ENCODE results near the gene TMIGD3.

TMIGD3 gene

DNA sequence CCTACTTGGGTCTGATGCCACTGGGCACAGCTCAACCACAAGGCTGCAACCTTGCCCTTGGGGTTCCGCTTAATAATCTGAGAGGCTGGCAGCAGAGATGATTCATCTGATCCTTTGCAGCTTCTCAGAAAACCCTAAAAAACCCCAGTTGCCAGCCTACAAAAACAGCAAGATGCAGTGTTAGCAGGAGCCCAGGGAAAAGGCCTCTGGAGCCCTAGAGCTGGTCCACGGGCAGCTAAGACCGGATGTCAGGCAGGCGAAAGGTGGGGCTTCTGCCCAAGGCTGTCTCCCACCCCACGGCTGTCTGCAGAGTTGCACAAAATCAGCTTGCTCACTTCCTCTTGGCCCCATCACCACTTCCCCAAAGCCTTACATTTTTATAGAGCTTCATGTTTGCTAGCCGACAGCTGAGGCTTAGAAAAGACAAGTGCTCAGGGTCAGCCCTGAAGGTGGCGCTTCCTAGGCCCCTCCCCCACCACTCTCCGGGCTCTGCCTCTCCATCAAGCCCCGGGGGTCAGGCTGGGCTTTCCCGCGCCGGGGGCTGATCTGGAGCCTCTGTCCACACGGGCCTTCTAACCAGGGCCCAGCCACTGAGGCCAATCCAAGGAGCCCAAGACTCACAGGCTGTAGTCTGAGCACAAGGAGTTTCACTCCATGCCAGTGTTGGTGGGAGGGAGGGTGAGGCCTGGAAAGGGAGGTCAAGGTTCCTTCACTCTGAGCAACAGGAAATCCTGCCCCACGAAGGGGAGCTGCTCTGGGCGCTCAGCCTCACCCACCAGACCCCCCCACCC is 4.2 kb upstream of the TMIGD3 start:
- Histone ChIP-seq H3K27ac (replicated peaks) (peak overlapping the region; percentile 96), H3K27me3 (ENCODE audit: insufficient read depth, poor library complexity, severe bottlenecking) (no peaks in the 10 kb centered on the region), H3K4me3 (replicated peaks; ENCODE audit: insufficient read depth, low read length) (peak overlapping the region; percentile 10)
- peak; percentile 97 to 99 for DNase-seq (ENCODE audit: low read depth in 1 of 2, low spot score in 1 of 2)
- peak; percentile 100 for TF ChIP-seq SPI1 (IDR thresholded peaks at IDR 0.05; ENCODE audit: borderline replicate concordance, low read depth)
- TF ChIP-seq GABPA (IDR thresholded peaks at IDR 0.05; ENCODE audit: low read depth) = peak; percentile 63
- TF ChIP-seq POLR2AphosphoS5 (IDR thresholded peaks at IDR 0.05; ENCODE audit: low read depth) = peak; percentile 71; the same call in 1 of the 2 replicates
- TF ChIP-seq REST (IDR thresholded peaks at IDR 0.05; ENCODE audit: insufficient replicate concordance, low read depth) = no peak
- TF ChIP-seq, protein P1, sequence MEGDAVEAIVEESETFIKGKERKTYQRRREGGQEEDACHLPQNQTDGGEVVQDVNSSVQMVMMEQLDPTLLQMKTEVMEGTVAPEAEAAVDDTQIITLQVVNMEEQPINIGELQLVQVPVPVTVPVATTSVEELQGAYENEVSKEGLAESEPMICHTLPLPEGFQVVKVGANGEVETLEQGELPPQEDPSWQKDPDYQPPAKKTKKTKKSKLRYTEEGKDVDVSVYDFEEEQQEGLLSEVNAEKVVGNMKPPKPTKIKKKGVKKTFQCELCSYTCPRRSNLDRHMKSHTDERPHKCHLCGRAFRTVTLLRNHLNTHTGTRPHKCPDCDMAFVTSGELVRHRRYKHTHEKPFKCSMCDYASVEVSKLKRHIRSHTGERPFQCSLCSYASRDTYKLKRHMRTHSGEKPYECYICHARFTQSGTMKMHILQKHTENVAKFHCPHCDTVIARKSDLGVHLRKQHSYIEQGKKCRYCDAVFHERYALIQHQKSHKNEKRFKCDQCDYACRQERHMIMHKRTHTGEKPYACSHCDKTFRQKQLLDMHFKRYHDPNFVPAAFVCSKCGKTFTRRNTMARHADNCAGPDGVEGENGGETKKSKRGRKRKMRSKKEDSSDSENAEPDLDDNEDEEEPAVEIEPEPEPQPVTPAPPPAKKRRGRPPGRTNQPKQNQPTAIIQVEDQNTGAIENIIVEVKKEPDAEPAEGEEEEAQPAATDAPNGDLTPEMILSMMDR (IDR thresholded peaks at IDR 0.05; ENCODE audit: insufficient read depth, low read length) = no peak

DNA sequence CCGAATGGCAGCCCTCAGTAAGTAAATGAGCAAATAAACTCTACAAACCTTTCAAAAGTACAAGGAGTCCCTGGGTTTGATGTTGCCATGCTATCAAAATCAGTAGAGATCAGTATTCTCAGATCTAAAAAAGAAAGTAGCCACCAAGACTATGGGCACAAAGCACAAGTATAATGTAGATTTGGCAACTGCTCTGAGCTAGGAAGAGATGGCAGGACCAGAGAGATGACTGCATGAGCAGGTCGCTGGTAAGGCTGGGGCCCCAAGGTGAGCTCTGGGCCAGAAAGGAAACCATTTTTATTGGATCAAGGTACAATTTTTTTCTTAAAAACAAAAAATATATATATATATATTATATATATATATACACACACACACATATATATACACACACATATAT is 3.1 kb upstream of the TMIGD3 start:
- no peaks in the 10 kb centered on the region for H3K27me3 ChIP-seq (ENCODE audit: insufficient read depth, poor library complexity, severe bottlenecking)
- no peak for TF ChIP-seq REST (IDR thresholded peaks at IDR 0.05; ENCODE audit: insufficient replicate concordance, low read depth)
- TF ChIP-seq, protein P1 (IDR thresholded peaks at IDR 0.05; ENCODE audit: insufficient read depth, low read length) = no peak
- no peak for TF ChIP-seq POLR2AphosphoS5 (IDR thresholded peaks at IDR 0.05; ENCODE audit: low read depth)
- no peak for TF ChIP-seq SPI1 (IDR thresholded peaks at IDR 0.05; ENCODE audit: borderline replicate concordance, low read depth)
- TF ChIP-seq GABPA (IDR thresholded peaks at IDR 0.05; ENCODE audit: low read depth) = no peak
- no peak for DNase-seq (ENCODE audit: low read depth in 1 of 2, low spot score in 1 of 2)
- H3K4me3 ChIP-seq (replicated peaks; ENCODE audit: insufficient read depth, low read length) = no peak overlapping the region
- peak overlapping the region; percentile 96 for H3K27ac ChIP-seq (replicated peaks)

DNA sequence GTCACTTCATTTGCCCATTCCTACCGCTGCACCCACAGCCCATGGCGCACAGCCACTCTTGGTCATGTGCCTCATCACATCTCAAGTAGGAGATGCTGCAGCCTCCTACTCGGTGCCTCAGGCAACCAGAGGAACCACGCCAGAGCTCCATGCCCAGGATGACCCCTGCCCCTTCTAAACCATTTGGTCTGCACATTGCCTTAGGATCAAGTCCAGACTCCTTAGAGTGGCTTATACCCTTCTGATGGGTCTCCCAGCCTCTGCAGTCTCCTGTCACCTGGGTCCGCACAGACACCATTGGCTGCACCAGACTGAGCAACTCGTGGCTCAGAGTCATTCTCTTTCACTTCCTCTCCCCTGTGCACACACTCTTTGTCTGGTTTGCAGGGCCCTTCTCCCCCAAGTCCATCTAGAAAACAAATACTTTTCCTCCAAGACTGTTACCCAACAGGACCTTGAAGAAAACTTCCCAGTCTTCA is 2.2 kb upstream of the TMIGD3 start:
- no peak overlapping the region for H3K4me3 ChIP-seq (replicated peaks; ENCODE audit: insufficient read depth, low read length)
- peak overlapping the region; percentile 96 for H3K27ac ChIP-seq (replicated peaks)
- no peaks in the 10 kb centered on the region for H3K27me3 ChIP-seq (ENCODE audit: insufficient read depth, poor library complexity, severe bottlenecking)
- peak; percentile 54 to 66 for DNase-seq (ENCODE audit: low read depth in 1 of 2, low spot score in 1 of 2)
- TF ChIP-seq SPI1 (IDR thresholded peaks at IDR 0.05; ENCODE audit: borderline replicate concordance, low read depth) = peak; percentile 87
- TF ChIP-seq, protein P1 (IDR thresholded peaks at IDR 0.05; ENCODE audit: insufficient read depth, low read length) = no peak

All from HL-60 (cell line).